H1 (cell line): ENCODE data around the gene CHRNA4.

Source experiments
- ATF2 ChIP-seq: IDR thresholded peaks from 2 replicates; pipeline ENCODE4 v1.6.1; 2012; ENCODE audit warnings: low read length, inconsistent platforms
- ATF3 ChIP-seq: IDR thresholded peaks from 2 replicates; pipeline ENCODE4 v1.6.1; 2011; ENCODE audit warnings: low read depth, mild to moderate bottlenecking, low read length; ENCODE audit not compliant: insufficient read depth
- CTCF ChIP-seq, 3 experiments: IDR thresholded peaks; 1 replicate in 2 of 3; 2 replicates in 1 of 3; pipeline versions ENCODE4 v1.5.1 to v1.6.1; 2011; ENCODE audit warnings: low read length in 3 of 3, mild to moderate bottlenecking in 3 of 3, inconsistent platforms in 2 of 3, low read depth in 1 of 3, moderate library complexity in 1 of 3; ENCODE audit not compliant: insufficient read depth in 1 of 3; ENCODE audit errors: control extremely low read depth in 1 of 3
- EZH2 ChIP-seq: fragments of 200-600 bp; sonication (generic); IDR thresholded peaks from 2 replicates; pipeline ENCODE4 v1.7.1; 2012; ENCODE audit warnings: low read depth, mild to moderate bottlenecking, moderate library complexity, low read length, inconsistent platforms; ENCODE audit not compliant: severe bottlenecking
- GABPA ChIP-seq: IDR thresholded peaks from 2 replicates; pipeline ENCODE4 v1.6.1; 2011; ENCODE audit warnings: mild to moderate bottlenecking, low read length, moderate library complexity, borderline replicate concordance; ENCODE audit not compliant: insufficient read depth
- RXRA ChIP-seq: IDR thresholded peaks from 2 replicates; pipeline ENCODE4 v1.6.1; 2011; ENCODE audit warnings: low read depth, mild to moderate bottlenecking, low read length, moderate library complexity; ENCODE audit not compliant: insufficient read depth
- USF2 ChIP-seq: IDR thresholded peaks from 2 replicates; pipeline ENCODE4 v1.6.1; 2011; ENCODE audit warnings: low read length, improper control_type of control experiment
- YY1 ChIP-seq: IDR thresholded peaks from 2 replicates; pipeline ENCODE4 v1.6.1; 2011; ENCODE audit warnings: low read depth, mild to moderate bottlenecking, low read length

- TF ChIP-seq ATF3 = no peak
- no peak for TF ChIP-seq EZH2
- TF ChIP-seq ATF2 = no peak
- no peak for TF ChIP-seq GABPA
- TF ChIP-seq RXRA = no peak
- TF ChIP-seq CTCF (IDR thresholded peaks at IDR 0.05; ENCODE audit: control extremely low read depth in 1 of 3, insufficient read depth in 1 of 3, low read depth in 1 of 3, low read length in 3 of 3) = no peak
- no peak for TF ChIP-seq YY1
- TF ChIP-seq USF2 = no peak
Observed at GRCh38 chr20:63346131-63347080, 14.7 kb downstream of the CHRNA4 start.
